HG03565 (cell line): Measurements from ENCODE around the gene ITGAL.
A peak's percentile ranks its signal among the peaks of the same experiment; 100 is the strongest.
"Not testable (repeated sequence)": the region's sequence is repeated elsewhere in the genome, so short reads cannot be mapped to it uniquely, and the experiment has no call there.

ENCODE experiments used
- ATAC-seq: cut with Tn5 transposase; IDR thresholded peaks from one replicate; pipeline ENCODE4 v1.9.1; 2021; ENCODE audit warnings: mild to moderate bottlenecking, moderate library complexity; ENCODE audit not compliant: unreplicated experiment

Gene ITGAL

DNA sequence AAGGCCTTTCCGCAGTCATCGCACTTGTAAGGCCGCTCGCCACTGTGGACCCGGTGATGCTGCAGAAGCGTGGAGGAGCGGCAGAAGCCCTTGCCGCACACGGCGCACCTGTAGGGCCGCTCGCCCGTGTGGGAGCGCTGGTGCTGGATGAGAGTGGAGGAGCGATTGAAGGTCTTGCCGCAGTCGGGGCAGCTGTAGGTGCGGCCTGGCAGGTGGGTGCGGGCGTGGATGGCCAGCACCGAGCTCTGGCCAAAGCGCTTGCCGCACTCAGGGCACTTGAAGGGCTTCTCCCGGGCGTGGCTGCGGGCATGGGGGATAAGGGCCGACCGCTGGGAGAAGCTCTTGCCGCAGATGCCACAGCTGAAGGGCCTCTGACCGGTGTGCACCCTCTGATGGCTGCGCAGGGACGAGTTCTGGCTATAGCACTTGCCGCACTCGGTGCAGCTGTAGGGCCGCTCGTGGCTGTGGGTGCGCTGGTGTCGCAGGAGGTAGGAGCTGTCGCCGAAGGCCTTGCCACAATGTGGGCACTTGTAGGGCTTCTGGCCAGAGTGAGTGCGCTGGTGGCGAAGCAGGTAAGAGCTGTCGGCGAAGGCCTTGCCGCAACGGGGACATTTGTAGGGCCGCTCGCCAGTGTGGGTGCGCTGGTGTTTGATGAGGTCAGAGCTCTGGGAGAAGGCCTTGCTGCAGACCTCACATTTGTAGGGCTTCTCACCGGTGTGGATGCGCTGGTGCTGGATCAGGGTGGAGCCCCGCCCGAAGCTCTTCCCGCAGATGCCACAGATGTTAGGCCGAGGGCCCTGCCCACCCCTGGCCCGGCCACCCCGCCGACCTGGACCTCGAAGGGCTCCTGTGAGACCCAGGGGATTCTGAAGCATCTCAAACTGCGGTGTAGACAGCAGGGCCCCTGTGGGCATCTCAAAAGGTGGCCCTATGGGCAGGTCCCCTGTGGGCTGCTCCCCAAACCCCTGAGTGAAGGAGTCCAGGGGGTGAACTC, 52.3 kb downstream of the ITGAL start:
- ATAC-seq, result no peak

DNA sequence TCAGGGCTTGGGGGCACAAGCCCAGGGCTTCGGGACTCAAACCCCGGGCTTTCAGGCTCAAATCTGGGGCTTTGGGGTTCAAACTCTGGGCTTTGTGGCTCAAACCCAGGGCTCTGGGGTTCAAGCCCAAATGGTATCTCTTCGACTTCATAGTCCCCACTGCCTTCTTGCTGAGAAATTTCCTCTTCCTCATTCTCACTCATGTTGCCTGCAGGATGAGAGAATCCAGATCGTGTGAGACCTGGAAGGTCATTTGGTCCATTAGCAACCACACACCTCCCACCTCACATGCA, 53.2 kb downstream of the ITGAL start:
- ATAC-seq, result no peak

DNA sequence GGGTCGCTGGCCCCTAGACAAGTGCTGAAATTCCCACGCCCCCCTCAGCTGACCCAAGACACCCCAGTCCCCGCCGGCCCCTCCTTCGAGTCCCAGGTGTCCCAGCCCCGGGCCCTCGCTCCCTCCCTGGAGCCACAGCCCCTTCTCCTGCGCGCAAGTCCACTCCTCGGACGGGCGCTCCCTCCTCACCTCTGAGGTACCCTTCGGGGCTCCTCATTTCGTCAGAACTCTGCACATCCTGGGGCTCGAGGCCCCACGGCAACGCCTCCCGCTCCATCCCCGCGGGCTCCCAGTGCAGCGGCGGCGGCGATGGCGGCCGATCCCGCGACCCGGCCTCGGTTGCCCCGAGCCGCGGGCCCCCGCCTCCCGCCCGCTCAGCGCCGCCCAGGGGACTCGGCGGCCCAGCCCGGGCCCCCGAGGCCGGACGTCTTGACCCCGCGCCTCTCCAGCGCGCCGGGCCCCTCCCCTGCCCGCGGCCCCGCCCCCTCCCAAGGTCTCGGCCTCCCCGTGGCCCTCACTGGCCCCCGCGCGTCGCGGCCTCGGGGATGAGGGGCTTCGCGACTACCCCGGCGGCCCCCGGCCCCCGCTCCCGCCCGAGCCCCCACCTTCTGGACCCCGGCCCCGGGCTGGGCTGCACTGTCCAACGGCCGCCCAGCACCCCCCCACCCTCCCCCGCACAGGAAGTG, 53.7 kb downstream of the ITGAL start, which contains the start of gene ZNF768:
Gene ZNF768, minus strand, starts transcription at position 430 of the 686 bp plus-strand sequence. Its CDS starts 153 bp downstream, at position 277.
- ATAC-seq, result peak; percentile 13

DNA sequence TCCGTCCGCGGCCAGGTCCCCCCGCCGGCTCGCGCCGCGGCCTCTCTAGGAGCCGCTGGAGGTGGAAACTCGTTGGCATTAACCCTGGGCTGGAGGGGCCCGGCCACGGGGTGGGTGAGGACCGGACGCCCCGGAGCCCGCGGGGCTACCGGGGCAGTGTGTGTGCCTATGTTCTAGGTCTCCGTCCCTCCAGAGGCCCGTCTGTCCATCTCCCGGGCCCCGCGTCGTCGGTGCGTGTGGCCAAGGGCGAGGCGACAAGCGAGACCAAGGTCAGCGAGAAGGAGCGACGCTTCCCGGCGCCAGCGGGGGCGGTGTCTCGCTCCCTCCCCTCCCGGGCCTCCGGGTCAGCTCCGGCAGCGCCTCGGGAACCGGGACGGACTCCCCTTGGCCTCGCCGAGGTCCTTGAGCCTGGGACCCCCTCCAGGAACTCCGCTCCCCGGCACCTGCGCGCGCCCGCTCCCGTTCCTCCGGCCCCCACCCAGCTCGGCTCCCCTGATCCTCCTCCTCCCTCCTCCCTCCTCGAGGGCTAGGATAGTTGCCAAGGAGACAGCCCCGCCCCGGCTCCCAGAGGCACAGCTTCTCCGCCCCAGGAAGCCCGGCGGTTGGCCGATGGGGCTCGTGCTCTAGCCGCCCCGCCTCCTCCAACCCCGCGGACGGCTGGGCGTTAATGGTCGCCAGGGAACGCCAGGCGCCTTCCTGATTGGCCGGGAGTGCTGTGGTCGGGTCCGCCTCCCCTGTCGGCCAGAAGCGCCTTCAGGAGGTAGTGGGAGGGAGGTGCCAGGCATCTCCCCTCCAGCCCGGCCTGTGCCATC, 54.5 kb downstream of the ITGAL start:
- ATAC-seq, result peak; percentile 64

DNA sequence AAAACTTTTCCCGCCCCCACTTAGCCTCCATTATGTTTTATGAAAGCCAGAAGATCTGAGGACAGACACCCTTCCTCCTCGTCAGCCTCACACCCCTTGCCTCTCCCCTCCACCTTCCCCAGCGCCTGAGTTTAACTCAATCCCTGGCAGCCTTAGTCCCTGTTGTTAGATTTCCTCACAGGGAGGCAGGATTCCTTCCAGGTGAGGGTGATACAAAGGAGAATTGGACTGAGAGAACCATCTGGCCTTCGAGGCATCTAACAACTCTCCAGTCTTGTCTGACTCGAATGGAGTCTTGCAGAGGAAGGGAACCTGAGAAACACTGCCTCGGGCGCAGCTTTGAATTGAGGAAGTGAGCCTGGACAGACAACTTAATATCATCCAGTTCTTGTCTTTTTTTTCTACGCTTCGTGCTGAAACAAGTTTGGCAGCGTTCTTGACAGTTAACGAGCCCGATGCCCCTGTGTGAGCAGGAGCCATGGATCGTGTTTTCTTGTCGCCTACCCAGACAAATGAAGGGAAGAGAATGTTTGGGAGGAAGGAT, 55.2 kb downstream of the ITGAL start:
- ATAC-seq, result no peak

DNA sequence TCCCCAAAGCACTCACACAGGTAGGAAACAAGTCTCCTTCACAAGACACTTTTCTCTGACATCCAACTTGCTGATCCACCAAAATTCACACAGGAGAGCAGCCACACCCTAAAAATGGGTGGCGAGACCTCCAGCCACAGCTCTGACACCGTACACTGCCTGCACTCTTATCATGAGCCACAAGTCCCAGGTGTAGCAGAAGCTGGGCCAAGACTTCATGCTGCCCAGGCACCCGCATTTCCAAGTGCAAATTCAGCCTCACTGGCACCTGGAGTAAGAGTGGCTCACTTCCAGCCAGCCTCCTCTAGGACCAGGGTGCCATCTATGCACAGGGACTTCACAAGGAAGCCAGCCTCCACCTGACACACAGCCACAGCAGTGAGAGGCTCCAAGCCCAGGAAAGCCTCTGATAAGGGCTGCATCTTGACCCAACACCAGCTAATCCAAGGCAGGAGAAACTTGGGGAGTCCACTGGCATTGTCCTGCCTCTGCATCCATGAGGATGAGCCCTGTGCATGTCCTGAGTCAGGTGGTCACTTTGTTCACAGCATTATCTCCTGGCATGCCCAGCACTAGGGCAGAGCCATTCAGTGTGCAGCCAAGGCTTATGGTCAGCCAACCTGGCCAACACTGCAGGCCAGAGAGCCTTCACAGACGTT, 56.4 kb downstream of the ITGAL start:
- ATAC-seq, result no peak

DNA sequence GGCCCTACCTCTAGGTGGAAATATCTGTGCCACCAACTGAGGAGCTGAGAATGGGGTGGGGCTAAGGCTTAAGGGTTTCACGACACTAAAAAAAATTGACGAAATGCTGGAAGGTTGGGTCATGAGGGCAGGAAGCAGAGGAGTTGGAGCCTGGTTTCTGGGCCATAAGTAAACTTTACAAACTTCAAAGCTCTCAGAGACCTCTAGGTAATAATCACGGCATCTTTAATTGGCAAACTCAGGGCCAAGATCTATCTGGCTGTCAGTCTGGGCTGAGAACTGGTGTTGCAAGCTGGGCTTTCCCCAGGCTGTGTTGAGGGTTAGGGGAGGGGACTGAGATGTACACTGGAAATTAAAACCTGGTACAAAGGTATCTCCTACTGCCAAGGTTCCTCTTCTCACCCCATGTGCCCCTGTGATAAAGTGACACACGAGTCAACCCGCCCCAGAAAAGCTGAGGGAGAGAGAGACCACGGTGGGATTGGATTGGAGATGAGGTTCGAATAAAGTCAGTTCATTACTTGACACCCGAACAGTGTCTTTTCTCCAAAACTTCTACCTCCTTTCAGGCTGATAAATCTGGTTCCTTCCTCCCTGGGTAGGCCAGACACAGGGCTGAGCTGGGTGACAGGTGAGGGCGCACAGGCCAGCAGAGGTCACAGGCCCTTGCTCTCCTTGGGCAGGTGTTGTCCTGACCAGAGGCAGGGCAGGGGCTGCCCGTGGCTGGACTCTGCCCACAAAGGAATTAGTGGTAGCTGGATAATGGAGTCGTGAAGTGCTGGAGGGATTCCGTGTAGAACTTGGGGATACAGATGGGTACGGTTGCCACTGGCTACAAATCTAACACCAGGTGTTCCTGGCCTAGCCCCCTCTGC, 57.9 kb downstream of the ITGAL start:
- no peak for ATAC-seq

DNA sequence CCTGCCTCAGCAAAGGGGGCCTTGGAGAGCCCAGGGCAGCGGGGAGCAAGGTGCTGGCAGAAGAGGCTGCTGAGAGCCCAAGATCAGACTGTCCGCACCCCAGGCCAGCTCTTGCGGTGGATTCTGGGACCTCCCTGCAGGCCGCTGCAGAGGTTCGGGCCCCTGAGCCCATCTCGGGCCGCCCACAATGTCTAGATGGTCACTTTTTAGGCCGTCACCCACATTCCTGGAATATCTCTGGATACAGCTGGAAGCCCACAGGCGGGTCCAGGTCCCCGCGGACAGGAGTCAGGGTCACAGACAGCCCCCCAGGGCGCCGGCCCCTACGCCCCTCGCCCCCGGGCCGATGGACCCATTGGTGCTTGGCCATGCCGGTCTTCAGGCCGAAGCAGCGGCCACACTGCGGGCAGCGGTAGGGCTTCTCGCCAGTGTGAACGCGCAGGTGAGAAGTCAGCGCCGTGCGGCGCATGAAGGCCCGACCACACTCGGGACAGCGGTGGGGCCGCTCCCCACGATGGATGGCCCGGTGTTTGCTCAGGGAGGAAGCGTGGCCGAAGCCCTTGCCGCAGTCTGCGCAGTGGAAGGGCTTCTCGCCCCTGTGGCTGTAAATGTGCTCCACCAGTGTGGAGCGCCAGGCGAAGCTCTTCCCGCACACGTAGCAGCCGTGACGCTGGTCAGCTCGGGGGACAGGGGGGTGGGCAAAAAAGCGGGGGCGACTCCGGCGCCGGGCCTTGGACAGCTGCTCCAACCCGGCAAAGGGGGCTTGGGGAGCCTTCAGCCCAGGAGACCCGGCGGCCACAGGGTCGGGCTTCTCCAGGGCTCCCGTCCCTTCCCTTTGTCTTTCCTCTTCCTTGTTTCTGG, 60.0 kb downstream of the ITGAL start:
- no peak for ATAC-seq

DNA sequence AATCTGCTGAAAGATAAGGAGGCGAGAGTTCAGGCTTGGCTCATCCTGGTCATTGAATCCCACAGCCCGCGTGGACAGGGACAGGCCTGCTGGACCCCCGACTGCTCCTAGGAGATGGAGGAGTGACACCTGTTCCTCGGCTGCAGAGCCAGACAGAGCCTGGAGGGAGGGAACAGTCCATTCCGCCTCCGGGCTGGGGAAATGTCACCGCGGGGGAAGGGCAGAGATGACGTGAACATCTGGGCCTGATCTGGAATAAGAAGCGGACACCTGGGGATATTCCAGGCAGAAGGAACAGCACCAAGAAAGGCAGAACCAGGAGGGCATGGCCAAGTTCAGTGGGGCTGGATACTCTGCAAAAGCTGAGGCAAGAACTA, 60.6 kb downstream of the ITGAL start:
- no peak for ATAC-seq

DNA sequence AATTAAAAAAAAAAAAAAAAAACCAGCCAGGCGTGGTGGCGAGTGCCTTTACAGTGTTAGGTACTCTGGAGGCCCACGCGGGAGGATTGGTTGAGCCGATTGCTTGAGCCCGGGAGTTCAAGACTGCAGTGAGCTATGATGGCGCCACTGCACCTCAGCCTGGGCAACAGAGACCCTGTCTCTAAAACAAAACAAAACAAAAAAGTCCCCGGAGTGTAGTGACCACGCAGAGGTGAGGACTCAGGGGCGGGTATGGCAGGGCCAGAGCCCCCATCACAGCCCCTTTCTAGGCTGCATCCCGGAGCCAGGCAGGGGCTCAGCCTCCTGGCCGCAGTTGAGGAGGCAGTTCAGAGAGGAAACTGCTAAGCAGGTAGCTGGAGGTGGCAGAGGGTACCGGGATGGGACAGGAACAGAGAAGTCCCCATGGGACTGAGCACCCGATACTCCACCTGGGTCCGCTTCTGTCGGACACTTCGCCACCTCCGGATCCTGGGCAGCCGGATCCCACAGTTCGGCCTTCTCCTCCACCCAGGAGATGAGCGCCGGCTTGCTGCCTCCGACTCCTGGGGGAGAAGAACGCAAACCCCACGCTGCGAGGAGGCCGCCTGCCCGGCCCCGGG, 61.3 kb downstream of the ITGAL start:
- peak; percentile 14 for ATAC-seq

DNA sequence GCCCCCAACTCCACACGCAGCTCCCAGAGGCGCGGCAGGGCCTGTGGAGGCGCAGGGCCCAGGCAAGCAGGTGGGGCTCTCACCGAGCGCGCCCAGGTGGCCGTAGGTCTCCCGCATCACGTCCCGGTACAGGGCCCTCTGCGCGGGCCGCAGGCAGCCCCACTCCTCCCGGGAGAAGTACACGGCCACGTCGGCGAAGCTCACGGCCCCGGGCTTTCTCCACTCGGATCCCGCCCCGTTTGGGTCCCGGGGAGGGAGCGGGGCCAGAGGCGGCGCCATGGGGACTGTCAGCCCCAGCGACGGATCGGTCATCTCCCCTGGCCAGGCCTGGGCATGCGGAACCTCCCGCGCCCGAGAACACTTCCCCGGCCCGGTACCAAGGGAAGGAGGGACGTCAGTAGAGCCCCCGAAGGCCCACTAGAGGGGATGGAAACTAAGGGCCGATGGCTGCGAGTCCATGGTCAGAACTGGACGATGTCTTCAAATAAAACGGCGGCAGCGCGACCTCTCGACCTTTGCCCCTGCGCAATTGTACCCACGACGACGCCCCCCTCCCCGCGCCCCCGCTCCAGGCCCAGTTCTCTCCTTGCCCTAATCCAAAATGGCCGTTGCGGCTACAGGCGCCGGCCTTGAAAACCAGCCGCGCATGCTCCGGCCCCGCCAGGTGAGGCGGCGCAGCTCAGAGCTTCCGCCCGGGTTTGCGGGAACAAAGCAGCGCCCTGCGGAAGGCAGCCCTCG, 62.0 kb downstream of the ITGAL start, which contains the start of gene ZNF747:
Gene ZNF747, minus strand, starts transcription at position 491 of the 738 bp plus-strand sequence. Its CDS starts 179 bp downstream, at position 312.
- ATAC-seq, result peak; percentile 60

DNA sequence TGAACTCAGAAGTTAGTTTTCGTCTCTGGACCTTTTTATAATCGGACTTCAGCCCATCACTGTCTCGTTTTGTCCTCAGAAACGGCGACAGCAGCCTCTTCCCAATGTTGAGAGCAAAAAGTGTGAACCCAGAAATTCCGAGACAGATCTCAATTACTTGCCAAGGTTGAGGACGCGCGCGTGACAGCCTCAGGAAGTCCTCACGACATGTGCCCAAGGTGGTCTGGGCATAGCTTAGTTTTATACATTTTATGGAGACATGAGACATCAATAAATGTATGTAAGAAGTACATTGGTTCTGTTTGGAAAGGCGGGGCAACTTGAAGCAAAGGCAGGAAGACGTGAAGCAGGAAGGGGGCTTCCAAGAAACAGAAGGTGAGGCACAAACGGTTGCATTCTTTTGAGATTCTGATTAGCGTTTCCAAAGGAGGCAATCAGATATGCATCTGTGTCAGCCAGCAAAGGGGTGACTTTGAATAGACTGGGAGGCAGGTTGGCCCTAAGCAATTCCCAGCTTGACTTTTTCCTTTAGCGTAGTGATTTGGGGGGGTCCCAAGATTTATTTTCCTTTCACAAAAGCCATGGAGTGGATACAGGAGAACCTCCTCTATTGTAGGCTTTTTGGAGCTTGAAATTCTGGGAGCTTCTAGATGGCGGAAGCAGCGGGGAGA, 62.7 kb downstream of the ITGAL start:
- peak; percentile 3 for ATAC-seq

DNA sequence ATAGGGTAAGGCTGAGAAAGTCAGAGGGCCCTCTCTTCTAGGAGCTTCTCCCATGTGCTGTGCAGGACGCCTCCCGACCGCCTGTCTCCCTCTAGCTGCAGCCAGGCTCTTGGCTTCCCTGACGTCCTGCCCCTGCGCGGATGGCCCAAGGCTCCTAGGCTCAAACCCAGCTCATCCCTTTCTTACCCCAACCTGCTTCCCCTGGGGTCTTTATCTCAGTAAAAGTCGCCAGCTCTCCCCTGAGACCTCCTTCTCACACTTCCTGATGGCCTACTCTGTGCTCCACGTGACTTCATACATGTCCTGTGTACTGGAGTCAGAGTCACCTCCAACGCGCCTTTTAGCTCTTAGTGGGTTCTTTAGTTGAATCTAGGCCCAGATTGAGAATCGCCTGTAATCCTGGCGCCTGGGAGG, 63.2 kb downstream of the ITGAL start:
- no peak for ATAC-seq

DNA sequence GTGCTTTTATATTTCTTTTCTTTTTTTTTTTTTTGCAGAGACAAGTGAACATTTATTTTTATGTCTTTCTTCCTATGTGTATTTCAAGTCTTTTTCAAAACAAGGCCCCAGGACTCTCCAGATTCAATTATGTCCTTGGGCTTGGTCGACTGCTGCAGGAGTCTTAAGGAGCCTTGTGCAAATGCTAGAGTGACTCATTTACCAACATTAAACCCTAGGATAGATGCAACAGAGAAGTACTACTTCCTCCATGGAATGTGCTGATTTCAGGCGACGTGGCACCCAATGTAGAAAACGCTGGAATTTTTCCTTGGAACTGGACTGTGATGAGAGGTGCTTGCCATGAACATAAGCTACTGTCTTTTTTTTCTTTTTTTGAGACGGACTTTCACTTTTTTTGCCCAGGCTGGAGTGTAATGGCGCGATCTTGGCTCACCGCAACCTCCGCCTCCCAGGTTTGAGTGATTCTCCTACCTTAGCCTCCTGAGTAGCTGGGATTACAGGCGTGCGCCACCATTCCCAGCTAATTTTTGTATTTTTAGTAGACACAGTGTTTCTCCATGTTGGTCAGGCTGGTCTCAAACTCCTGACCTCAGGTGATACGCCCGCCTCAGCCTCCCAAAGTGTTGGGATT, 64.0 kb downstream of the ITGAL start:
- not testable (repeated sequence) for ATAC-seq

DNA sequence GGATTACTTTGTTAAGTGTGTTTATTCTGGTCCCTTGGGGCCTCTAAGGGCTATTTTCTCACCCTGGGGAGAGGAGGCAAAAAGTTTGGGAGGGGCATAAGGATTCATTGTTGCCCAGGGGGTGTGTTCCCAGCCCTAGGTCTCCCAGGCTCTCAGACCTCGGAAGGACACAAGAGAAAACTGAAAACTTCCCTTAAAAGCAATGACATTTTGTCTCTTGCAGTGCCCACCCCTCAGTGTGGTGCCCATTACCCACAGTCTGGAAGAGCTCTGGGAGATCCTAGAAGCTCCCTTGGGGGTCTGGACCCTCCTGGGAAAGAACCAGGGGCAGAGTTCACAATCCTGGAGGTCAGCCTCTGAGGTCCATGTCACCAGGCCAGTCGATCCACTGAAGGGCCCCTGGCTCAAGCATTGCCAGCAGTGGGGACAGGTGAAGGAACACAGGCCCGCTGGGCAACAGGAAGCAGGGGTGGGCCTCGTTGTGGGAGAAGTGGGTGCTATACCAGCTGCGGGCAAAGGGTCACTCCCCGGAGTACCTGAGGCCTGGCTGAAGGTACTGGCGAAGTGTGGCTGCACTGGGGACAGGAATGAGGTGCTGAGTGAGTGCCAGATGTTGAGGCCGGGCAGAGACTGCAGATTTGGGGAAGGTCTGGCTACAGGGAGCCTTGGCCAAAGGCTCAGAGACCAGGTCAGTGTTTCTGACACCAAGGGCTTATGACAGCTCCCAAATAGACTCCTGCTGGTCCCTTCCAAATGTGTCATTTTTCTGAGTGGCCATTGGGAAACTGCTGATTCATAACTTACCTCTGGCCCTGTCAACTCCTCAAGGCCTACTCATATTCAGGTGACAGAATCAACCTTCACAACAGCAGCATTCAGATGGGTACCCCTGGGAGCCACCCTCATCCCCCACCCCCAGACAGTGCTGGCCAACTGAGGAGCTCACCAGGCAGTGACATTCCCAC, 66.7 kb downstream of the ITGAL start:
- ATAC-seq, result no peak
